Stimulated activated CD8-positive, alpha-beta memory T cell treated with anti-CD3 and anti-CD28 coated beads, Interleukin-4, amount 100 ng/mL, for 48 hours (primary cell): ENCODE measurements around the gene TNFRSF1B.
A peak's percentile ranks its signal among the peaks of the same experiment; 100 is the strongest.

Experiments
- DNase-seq: peaks from one replicate; pipeline ENCODE4 v3.0.0-alpha.2; 2020

Gene TNFRSF1B

GRCh38 chr1:12158357-12159092 is 8.3 kb upstream of the TNFRSF1B start:
- no peak for DNase-seq

GRCh38 chr1:12159816-12160215 is 7.0 kb upstream of the TNFRSF1B start:
- DNase-seq, result no peak

GRCh38 chr1:12161324-12161661 is 5.5 kb upstream of the TNFRSF1B start:
- DNase-seq, result no peak

GRCh38 chr1:12161662-12162458 is 4.9 kb upstream of the TNFRSF1B start:
- peak; percentile 83 for DNase-seq

GRCh38 chr1:12162459-12163137 is 4.2 kb upstream of the TNFRSF1B start:
- no peak for DNase-seq

- DNase-seq, result no peak
Measured at GRCh38 chr1:12163210-12163609, 3.6 kb upstream of the TNFRSF1B start.

GRCh38 chr1:12164210-12164609 is 2.6 kb upstream of the TNFRSF1B start:
- DNase-seq, result no peak

GRCh38 chr1:12165342-12165741 is 1.4 kb upstream of the TNFRSF1B start:
- DNase-seq, result no peak

GRCh38 chr1:12167493-12168429 is 970 bp downstream of the TNFRSF1B start:
- peak; percentile 53 for DNase-seq

GRCh38 chr1:12168451-12169160 is 1.8 kb downstream of the TNFRSF1B start:
- no peak for DNase-seq

- DNase-seq, result no peak
Measured at GRCh38 chr1:12169442-12170135, 2.8 kb downstream of the TNFRSF1B start.

- DNase-seq, result no peak
Measured at GRCh38 chr1:12170263-12170671, 3.5 kb downstream of the TNFRSF1B start.

GRCh38 chr1:12171206-12172041 is 4.6 kb downstream of the TNFRSF1B start:
- DNase-seq, result no peak

GRCh38 chr1:12172042-12172851 is 5.5 kb downstream of the TNFRSF1B start:
- peak; percentile 56 for DNase-seq

- DNase-seq, result no peak
Measured at GRCh38 chr1:12173041-12173509, 6.3 kb downstream of the TNFRSF1B start.

- peak; percentile 96 for DNase-seq
Measured at GRCh38 chr1:12173631-12174121, 6.9 kb downstream of the TNFRSF1B start.

- DNase-seq, result no peak
Measured at GRCh38 chr1:12174924-12175810, 8.4 kb downstream of the TNFRSF1B start.
